NCI-H69 (cell line): Measurements from ENCODE around the gene CMSS1.
A peak's percentile ranks its signal among the peaks of the same experiment; 100 is the strongest.

Experiments
- DNase-seq: peaks from one replicate; lab custom pipeline; 2025; lab: John Stamatoyannopoulos, UW

The CMSS1 gene

GRCh38 chr3:99934975-99935797 lies 117.5 kb downstream of the CMSS1 start:
- peak; percentile 16 for DNase-seq

GRCh38 chr3:99938270-99938911 lies 120.7 kb downstream of the CMSS1 start:
- DNase-seq: peak; percentile 23

GRCh38 chr3:99939876-99940275 lies 122.2 kb downstream of the CMSS1 start:
- DNase-seq: no peak

- no peak for DNase-seq
These were observed 122.7 kb downstream of the CMSS1 start for GRCh38 chr3:99940350-99940749.

GRCh38 chr3:99941211-99941610 lies 123.5 kb downstream of the CMSS1 start:
- DNase-seq: peak; percentile 18

- DNase-seq: peak; percentile 33
These were observed 126.5 kb downstream of the CMSS1 start for GRCh38 chr3:99943931-99944761.

GRCh38 chr3:99945328-99945995 lies 127.8 kb downstream of the CMSS1 start:
- peak; percentile 95 for DNase-seq

- DNase-seq: no peak
These were observed 129.7 kb downstream of the CMSS1 start for GRCh38 chr3:99947356-99947755.

- DNase-seq: no peak
These were observed 130.9 kb downstream of the CMSS1 start for GRCh38 chr3:99948467-99949089.

GRCh38 chr3:99949956-99950670 lies 132.5 kb downstream of the CMSS1 start:
- DNase-seq: no peak

GRCh38 chr3:99950921-99951320 lies 133.3 kb downstream of the CMSS1 start:
- DNase-seq: no peak

- DNase-seq: no peak
These were observed 134.0 kb downstream of the CMSS1 start for GRCh38 chr3:99951701-99952100.

- DNase-seq: no peak
These were observed 134.6 kb downstream of the CMSS1 start for GRCh38 chr3:99952306-99952705.

- no peak for DNase-seq
These were observed 135.9 kb downstream of the CMSS1 start for GRCh38 chr3:99953596-99953995.

GRCh38 chr3:99954914-99955644 lies 137.4 kb downstream of the CMSS1 start:
- peak; percentile 5 for DNase-seq

- DNase-seq: no peak
These were observed 138.3 kb downstream of the CMSS1 start for GRCh38 chr3:99955773-99956562.

- DNase-seq: no peak
These were observed 139.6 kb downstream of the CMSS1 start for GRCh38 chr3:99957151-99957796.

- DNase-seq: no peak
These were observed 140.7 kb downstream of the CMSS1 start for GRCh38 chr3:99958222-99958912.
